Glutamatergic neuron (in vitro differentiated cells): ENCODE measurements around the gene HMGN1. TPM values are rescaled to one million over a fixed set of nuclear protein-coding genes. Genes with fewer than 3 reads are reported as not detected.

Experiments
- DNase-seq: peaks from one replicate; pipeline ENCODE4 v3.0.0; 2022
- H3K27ac Mint-ChIP-seq: one replicate; pipeline ENCODE4 v1.8.0; 2020; ENCODE audit warnings: mild to moderate bottlenecking, mixed read lengths, inconsistent platforms; ENCODE audit not compliant: unreplicated experiment
- H3K27me3 Mint-ChIP-seq: one replicate; pipeline ENCODE4 v1.8.0; 2020; ENCODE audit warnings: mild to moderate bottlenecking, moderate library complexity, mixed read lengths, inconsistent platforms; ENCODE audit not compliant: unreplicated experiment
- H3K36me3 Mint-ChIP-seq: one replicate; pipeline ENCODE4 v1.8.0; 2020; ENCODE audit warnings: mild to moderate bottlenecking, mixed read lengths, inconsistent platforms; ENCODE audit not compliant: unreplicated experiment
- H3K4me1 Mint-ChIP-seq: one replicate; pipeline ENCODE4 v1.8.0; 2020; ENCODE audit warnings: mild to moderate bottlenecking, low read depth, mixed read lengths, inconsistent platforms; ENCODE audit not compliant: unreplicated experiment
- H3K4me3 Mint-ChIP-seq: one replicate; pipeline ENCODE4 v1.8.0; 2020; ENCODE audit warnings: mild to moderate bottlenecking, mixed read lengths, inconsistent platforms; ENCODE audit not compliant: unreplicated experiment
- H3K9me3 Mint-ChIP-seq: one replicate; pipeline ENCODE4 v1.8.0; 2020; ENCODE audit warnings: mild to moderate bottlenecking, moderate library complexity, mixed read lengths, inconsistent platforms; ENCODE audit not compliant: unreplicated experiment
- total RNA-seq: library from RNA; stranded (reverse); fragmentation: NEBNext Ultra II Directional; extraction: Animal tissue kit (Norgen Biotek cat#: 25700); gene quantifications from one replicate; pipeline ENCODE4 v1.2.1, GENCODE V29; 2021; ENCODE audit not compliant: unreplicated experiment
- TF ChIP-seq, protein P1 (sequence below): fragments of 200-600 bp; sonication (generic); IDR thresholded peaks from one replicate; pipeline ENCODE4 v1.5.0; 2021; ENCODE audit not compliant: partially characterized antibody, unreplicated experiment

The HMGN1 gene
- total RNA-seq, 1 donor from 2014 or later = 231 TPM

DNA sequence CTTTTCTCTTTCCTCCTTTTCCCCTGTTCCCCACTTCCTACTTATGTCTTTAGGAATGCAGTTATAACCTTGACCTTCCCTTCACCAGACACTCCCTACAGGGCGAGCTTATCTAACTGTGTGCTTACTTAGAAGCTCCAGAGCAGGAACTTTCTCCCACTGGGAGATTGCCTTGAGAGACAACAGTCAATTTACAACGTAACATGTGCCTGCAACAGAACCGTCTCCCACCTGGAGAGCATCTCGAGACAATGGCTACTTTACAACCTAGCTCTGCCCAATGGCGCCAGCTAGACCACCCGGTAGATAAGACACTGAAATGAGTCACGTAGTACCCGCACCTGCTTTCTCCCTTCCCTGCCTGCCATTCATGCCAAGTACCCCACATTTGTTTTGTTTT is 16.7 kb downstream of the HMGN1 start:
- Mint-ChIP-seq H3K27ac (no peak overlapping the region), H3K4me3 (no peak overlapping the region), H3K36me3 (no peaks in the 10 kb centered on the region), H3K27me3 (no peaks in the 10 kb centered on the region), H3K4me1 (peaks cover 2% of the 10 kb centered on the region), H3K9me3 (no peaks in the 10 kb centered on the region)
- DNase-seq = no peak
- TF ChIP-seq, protein P1, sequence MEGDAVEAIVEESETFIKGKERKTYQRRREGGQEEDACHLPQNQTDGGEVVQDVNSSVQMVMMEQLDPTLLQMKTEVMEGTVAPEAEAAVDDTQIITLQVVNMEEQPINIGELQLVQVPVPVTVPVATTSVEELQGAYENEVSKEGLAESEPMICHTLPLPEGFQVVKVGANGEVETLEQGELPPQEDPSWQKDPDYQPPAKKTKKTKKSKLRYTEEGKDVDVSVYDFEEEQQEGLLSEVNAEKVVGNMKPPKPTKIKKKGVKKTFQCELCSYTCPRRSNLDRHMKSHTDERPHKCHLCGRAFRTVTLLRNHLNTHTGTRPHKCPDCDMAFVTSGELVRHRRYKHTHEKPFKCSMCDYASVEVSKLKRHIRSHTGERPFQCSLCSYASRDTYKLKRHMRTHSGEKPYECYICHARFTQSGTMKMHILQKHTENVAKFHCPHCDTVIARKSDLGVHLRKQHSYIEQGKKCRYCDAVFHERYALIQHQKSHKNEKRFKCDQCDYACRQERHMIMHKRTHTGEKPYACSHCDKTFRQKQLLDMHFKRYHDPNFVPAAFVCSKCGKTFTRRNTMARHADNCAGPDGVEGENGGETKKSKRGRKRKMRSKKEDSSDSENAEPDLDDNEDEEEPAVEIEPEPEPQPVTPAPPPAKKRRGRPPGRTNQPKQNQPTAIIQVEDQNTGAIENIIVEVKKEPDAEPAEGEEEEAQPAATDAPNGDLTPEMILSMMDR = no peak

DNA sequence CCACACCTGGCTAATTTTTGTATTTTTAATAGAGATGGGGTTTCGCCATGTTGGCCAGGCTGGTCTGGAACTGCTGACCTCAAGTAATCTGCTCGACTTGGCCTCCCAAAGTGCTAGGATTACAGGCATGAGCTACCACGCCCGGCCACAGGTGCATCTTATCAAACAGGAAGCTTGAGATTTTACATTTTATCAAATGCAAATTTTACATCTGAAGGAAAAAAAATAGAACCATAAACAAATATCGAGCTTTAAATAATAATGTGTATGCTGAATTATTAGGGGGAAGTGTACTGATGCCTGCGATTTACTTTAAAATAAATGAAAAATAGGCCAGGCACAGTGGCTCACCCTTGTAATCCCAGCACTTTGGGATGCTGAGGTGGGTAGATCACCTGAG is 18.9 kb downstream of the HMGN1 start:
- no peak overlapping the region for H3K4me3 Mint-ChIP-seq
- H3K27me3 Mint-ChIP-seq = no peaks in the 10 kb centered on the region
- H3K36me3 Mint-ChIP-seq = no peaks in the 10 kb centered on the region
- TF ChIP-seq, protein P1 = no peak
- H3K4me1 Mint-ChIP-seq = peaks cover 8% of the 10 kb centered on the region
- H3K9me3 Mint-ChIP-seq = no peaks in the 10 kb centered on the region
- H3K27ac Mint-ChIP-seq = no peak overlapping the region
- DNase-seq = no peak

DNA sequence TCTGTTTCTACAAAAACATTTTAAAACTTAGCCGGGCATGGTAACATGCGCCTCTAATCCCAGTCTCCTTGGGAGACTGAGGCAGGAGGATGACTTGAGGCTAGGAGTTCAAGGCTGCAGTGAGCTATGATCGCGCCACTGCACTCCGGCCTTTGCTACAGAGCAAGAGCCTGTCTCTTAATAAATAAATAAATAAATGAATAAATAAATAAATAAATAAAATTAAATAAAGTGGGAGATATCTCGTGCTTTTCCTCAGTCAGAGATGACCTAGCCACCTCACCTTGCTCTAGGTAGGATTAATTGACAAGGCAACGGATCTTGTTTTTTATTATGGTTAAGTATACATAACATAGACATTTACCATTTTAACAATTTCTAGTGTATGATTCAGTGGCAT is 21.2 kb downstream of the HMGN1 start:
- Mint-ChIP-seq H3K27ac (no peak overlapping the region), H3K36me3 (no peaks in the 10 kb centered on the region), H3K4me1 (peaks cover 8% of the 10 kb centered on the region), H3K4me3 (no peak overlapping the region), H3K9me3 (peaks cover 3% of the 10 kb centered on the region), H3K27me3 (no peaks in the 10 kb centered on the region)
- TF ChIP-seq, protein P1 = no peak
- DNase-seq = no peak

DNA sequence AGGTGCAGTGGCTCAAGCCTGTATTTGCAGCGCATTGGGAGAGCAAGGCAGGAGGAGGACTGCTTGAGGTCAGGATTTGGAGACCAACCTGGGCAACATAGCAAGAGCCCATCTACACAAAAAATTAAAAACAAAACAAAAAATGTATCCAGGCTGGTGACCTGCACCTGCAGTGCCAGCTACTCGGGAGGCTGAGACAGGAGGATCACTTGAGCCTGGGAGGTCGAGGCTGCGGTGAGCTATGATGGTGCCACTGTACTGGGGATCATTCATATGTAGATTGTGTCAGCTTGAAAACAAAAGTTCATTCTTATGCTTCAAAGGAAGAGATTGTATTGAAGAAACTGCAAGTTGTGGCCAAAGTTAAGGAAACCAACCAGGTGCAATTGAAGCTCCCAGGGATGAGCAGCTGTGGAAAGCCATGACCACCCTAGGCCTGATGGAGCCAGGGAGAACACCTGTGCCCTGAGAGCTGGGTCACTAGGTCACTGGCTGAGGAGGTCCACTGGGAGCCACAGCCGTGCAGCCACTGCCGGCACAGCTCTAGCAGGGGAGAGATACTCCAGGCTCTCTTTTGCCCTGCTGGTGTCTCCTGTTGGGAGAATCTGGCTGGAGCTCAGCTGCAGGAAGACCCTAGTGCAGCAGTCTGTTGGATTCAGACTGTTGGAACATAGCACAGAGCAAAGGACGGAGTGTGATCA is 22.1 kb downstream of the HMGN1 start:
- peak; percentile 63 for DNase-seq
- Mint-ChIP-seq H3K27ac (peak overlapping the region; percentile 55), H3K27me3 (no peaks in the 10 kb centered on the region), H3K36me3 (peaks cover 1% of the 10 kb centered on the region), H3K9me3 (peaks cover 3% of the 10 kb centered on the region), H3K4me1 (peaks cover 8% of the 10 kb centered on the region), H3K4me3 (no peak overlapping the region)
- TF ChIP-seq, protein P1 = no peak

DNA sequence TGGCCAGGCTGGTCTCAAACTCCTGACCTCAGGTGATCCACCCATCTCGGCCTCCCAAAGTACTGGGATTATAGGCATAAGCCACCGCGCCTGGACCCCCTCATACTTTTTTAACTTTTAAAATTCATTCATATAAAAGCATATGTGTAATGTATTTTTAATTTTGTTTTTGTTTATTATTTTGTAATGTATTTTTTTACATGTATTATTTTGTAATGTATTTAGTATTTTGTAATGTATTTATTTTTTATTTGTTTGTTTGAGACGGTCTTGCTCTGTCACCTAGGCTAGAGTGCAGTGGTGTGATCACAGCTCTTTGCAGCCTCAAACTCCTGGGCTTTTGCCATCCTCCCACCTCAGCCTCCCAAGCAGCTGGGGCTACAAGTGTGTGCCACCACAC is 23.4 kb downstream of the HMGN1 start:
- peaks cover 6% of the 10 kb centered on the region for H3K36me3 Mint-ChIP-seq
- H3K27ac Mint-ChIP-seq = no peak overlapping the region
- no peak overlapping the region for H3K4me3 Mint-ChIP-seq
- H3K4me1 Mint-ChIP-seq = peaks cover 8% of the 10 kb centered on the region
- H3K9me3 Mint-ChIP-seq = peaks cover 5% of the 10 kb centered on the region
- no peaks in the 10 kb centered on the region for H3K27me3 Mint-ChIP-seq
- TF ChIP-seq, protein P1 = no peak
- no peak for DNase-seq
